Measurements from ENCODE around the gene SLC2A5.
"Not testable (repeated sequence)": the region's sequence is repeated elsewhere in the genome, so short reads cannot be mapped to it uniquely, and the experiment has no call there.

The SLC2A5 gene

DNA sequence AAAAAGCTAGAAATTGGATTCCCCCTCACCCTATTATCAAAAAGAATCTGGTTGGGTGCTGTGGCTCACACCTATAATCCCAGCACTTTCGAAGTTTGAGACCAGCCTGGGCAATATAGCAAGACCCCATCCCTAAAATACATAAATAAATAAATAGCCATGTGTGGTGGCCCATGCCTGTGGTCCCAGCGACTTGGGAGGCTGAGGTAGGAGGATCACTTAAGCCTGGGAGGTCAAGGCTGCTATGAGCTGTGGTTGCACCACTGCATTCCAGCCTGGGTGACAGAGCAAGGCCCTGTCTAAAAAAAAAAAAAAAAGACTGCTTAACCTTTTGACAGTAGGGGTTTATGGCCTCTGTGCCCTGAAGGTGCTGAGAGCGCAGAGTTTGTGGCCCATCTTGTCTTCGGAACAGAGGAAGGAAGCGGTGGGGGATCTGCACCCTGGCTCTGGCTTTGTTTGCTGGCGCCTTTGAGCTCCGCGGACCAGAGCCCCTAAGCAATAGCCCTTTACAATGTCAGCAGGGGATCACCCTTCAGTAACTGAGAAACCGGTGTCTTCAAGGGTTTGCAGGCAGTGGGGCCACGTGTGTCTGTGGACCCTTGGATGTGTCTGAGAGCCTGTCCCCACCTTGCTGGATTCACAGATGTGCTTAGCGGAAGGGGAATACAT, 65.3 kb downstream of the SLC2A5 start:
- DNase-seq, result no peak

DNA sequence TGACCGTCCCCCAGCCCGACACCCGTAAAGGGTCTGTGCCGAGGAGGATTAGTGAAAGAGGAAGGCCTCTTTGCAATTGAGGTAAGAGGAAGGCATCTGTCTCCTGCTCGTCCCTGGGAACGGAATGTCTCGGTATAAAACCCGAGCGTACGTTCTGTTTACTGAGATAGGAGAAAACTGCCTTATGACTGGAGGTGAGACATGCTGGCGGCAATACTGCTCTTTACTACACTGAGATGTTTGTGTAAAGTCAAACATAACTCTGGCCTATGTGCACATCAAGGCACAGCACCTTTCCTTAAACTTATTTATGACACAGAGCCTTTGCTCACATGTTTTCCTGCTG, 67.2 kb downstream of the SLC2A5 start:
- not testable (repeated sequence) for DNase-seq

DNA sequence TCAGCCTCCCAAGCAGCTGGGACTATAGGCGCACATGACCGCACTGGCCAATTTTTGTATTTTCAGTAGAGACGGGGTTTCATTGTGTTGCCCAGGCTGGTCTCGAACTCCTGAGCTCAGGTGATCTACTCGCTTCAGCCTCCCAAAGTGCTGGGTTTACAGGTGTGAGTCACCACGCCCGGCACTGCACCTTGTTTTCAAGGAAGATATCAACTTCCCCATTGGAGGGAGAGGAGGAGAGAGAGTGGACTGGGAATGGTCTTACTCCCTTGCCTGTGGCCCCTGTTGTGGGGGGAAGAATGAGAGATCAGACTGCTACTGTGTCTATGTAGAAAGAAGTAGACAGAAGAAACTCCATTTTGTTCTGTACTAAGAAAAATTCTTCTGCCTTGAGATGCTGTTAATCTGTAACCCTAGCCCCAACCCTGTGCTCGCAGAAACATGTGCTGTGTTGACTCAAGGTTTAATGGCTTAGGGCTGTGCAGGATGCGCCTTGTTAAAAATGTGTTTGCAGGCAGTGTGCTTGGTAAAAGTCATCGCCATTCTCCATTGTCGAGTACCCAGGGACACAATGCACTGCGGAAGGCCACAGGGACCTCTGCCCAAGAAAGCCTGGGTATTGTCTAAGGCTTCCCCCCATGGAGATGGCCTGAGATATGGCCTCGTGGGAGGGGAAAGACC, 67.8 kb downstream of the SLC2A5 start:
- not testable (repeated sequence) for DNase-seq

DNA sequence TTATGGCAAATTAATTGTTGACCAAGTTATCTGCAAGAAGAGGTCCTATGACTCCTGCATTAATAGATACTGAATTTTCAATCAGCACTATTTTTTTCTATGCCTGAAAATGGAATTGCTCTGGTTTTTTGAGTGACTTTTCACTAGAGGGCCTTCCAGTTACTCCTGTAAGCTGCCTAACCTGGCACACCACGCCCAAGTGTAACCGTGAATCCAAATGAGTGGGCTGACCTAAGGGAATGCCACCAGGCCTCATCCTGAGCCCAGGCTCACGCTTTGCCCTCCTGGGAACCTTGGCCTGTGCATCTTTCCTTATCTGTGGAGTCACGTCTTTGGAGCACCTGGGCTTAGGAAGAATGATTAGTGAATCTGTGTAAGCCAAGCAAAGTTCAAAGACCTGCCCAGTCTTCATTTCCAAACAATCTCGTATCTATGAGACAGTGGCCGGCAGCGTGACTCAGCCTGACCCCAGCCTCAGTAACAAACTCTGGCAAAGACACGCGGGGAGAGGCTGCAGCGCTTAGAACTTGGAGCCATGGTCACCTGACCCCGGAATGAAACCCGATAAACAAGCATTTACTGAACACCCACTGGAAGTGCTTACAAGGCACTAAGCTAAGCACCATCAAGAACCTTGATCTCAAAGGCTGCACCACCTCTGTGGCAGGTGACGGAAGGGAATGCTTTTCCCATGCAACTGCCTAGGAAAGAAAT, 75.3 kb downstream of the SLC2A5 start:
- DNase-seq, result not testable (repeated sequence)

- DNase-seq, result no peak
These were observed 76.3 kb downstream of the SLC2A5 start for GRCh38 chr1:8992936-8993687.

DNA sequence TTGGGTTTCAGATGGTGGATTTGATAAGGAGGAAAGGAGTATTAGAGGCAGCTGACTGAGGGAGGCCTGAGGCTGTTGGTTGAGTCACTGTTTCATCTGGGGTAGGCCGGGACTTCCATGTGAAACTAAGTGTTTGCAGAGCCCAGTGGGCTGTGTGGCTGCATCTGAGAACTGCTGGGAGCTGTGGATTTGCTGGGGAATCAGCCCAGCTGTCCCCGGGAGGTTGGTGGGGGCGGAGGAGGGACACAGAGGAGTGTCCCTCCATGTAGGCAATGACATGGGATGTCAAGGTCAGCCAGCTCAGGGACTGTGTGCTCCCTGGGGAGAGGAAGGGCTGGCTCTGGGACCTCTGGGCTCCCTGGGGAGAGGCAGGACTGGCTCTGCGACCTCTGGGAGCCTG, 79.6 kb downstream of the SLC2A5 start:
- DNase-seq, result peak; percentile 57

DNA sequence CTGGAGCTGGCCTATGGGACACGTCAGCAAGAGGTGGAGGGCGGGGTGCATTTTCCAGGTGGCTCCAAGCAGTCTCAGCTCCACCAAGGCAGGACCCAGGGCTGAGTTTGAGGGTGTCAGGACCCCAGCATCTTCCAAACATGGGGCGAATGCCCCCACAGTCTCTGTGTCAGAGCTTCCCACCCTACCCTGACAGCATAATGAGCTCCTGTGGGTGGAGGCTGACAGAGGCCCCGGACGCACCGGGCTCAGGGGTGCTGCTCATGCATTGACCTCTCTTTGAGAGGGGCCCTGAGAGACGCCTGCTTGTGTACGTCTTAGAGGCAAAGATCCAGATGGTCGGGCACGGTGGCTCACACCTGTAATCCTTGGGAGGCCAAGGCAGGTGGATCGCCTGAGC, 80.4 kb downstream of the SLC2A5 start:
- no peak for DNase-seq

DNA sequence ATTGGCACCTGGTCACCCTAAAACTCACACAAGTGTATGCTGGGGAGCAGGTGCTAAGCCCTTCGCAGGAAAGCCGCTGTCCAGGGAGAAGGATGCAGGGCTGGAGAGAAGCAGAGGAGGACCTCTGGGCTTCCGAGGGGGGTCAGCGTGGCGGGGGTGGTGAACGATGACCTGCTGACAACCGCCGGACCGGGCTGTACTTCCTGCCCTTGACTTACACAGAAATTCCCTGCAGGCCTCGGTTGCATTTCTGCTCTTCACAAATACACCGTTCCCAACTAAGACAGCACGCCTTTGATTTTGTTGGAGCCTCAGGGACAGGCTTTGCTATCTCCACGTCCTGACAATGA, 80.8 kb downstream of the SLC2A5 start:
- no peak for DNase-seq

DNA sequence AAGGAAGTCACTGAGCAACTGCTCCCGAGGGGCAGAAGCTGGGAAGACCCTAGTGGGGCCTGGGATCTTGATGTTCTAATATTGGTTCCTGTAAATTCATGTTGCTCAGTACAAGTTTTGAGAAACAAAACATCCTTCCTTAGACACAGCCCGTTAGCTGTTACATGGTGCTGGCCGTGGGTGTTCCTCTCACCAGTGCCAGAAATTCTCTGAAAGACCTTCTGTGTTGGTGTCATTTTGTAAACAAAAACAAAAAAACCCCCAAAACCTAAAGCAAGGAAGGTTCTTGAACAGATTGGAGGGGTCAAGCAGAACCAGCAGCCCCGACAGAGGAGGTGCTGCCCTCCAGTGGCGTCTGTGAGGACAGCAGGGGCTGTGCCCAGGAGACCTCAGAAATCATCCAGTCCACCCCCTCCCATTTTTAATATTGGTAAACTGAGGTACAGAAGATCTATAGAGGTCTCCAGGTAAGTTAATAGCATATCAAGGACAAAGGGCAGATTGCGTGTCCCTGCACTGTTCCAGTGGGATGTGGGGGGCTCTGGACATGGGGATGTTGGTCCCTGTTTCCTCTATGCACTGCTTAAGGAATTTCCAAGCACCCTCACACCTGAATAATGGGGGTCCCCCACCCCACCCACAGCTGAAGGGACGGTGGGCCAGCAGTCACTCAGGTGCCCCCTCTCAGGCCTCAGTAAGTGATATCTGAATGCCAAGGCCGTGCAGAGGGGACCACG, 81.4 kb downstream of the SLC2A5 start:
- DNase-seq, result peak; percentile 57

DNA sequence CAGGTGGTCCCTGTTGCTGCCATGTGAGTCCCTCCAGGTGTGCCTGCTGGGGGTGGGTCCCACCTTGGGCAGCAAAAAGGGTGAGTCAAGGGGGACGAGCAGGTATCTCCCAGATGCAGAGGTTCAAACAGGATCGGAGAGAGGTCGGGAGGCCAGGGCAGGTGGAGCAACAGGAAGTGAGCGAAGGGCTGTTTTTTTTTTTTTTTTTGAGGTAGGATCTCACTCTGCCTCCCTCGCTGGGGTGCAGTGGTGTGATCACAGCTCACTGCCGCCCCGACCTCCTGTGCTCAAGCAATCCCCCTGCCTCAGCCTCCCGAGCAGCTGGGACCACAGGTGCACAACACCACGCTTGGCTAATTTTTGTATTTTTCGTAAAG, 82.6 kb downstream of the SLC2A5 start:
- DNase-seq, result no peak

DNA sequence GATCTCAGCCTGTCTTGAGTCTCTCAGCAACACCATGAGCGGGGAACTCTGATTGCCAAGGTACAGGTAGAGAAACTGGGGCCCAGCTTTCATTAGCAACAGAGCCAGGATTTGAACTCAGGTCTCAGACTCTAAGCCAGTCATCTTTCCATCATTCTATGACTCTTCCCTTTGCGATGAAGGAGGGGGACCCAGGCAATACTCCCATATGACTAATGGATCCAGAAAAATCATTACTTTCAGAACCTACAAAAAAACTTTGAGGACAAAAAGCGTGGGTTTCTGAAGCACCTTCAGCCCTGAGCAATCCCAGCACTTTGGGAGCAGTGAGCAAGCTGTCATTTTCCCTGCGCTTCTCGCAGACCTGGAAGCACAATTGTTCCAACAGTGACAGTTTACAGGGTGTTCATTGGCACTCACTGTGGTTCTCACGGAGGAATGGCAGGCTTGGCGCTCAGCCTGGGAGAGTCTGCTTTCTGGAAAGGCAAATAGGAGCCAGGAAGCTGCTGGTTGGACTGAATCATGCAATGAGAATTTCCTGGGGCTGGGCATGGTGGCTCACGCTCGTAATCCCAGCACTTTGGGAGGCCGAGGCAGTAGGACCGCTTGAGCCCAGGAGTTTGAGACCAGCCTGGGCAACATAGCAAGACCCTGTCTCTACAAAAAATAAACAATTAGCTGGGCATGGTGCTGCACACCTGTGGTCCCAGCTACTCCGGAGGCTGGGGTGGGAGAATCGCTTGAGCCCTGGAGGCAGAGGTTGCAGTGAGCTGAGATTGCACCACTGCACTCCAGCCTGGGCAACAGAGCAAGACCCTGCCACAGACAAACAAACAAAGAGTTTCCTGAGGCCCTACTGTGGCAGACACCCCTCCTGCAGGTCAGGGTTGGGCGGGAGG, 83.3 kb downstream of the SLC2A5 start:
- peak; percentile 98 for DNase-seq
